ENCODE results near the gene TRIM72.
"Not testable (repeated sequence)": the region's sequence is repeated elsewhere in the genome, so short reads cannot be mapped to it uniquely, and the experiment has no call there.

The TRIM72 gene

GRCh38 chr16:31213877-31214707 lies at the start of gene TRIM72:
TSS of gene TRIM72 (plus strand) at chr16:31214119. CDS start at chr16:31214739, 620 bp downstream.
- H3K9ac ChIP-seq (ENCODE audit: insufficient read length): no peak within 1 kb of the TSS
- H3K9me3 ChIP-seq (ENCODE audit: low read depth, low read length): no peaks in the 10 kb centered on the region
- DNase-seq (ENCODE audit: low read depth, low spot score): no peak
- TF ChIP-seq FOXP2 (optimal IDR thresholded peaks at IDR 0.05; ENCODE audit: control extremely low read depth, extremely low read length, insufficient read depth) (no peak), EZH2 (IDR thresholded peaks at IDR 0.05) (no peak), POLR2AphosphoS5 (IDR thresholded peaks at IDR 0.05; ENCODE audit: borderline replicate concordance, low read depth, low read length) (no peak)
- no peaks in the 10 kb centered on the region for H3K36me3 ChIP-seq (ENCODE audit: insufficient read depth, low read length)
- H3K27ac ChIP-seq: no peak within 1 kb of the TSS
- no peak within 1 kb of the TSS for H3K4me3 ChIP-seq

- Histone ChIP-seq H3K27ac (no peak overlapping the region), H3K4me3 (no peak overlapping the region), H3K9me3 (ENCODE audit: low read depth, low read length) (no peaks in the 10 kb centered on the region), H3K36me3 (ENCODE audit: insufficient read depth, low read length) (no peaks in the 10 kb centered on the region), H3K9ac (ENCODE audit: insufficient read length) (no peak overlapping the region)
- no peak for DNase-seq (ENCODE audit: low read depth, low spot score)
- TF ChIP-seq EZH2 (IDR thresholded peaks at IDR 0.05): no peak
- no peak for TF ChIP-seq FOXP2 (optimal IDR thresholded peaks at IDR 0.05; ENCODE audit: control extremely low read depth, extremely low read length, insufficient read depth)
- TF ChIP-seq POLR2AphosphoS5 (IDR thresholded peaks at IDR 0.05; ENCODE audit: borderline replicate concordance, low read depth, low read length): no peak
Observed at GRCh38 chr16:31167315-31167714, 46.6 kb upstream of the TRIM72 start.

GRCh38 chr16:31168848-31169247 lies 45.1 kb upstream of the TRIM72 start:
- no peak overlapping the region for H3K27ac ChIP-seq
- H3K36me3 ChIP-seq (ENCODE audit: insufficient read depth, low read length): no peaks in the 10 kb centered on the region
- DNase-seq (ENCODE audit: low read depth, low spot score): no peak
- TF ChIP-seq FOXP2 (optimal IDR thresholded peaks at IDR 0.05; ENCODE audit: control extremely low read depth, extremely low read length, insufficient read depth): no peak
- no peak for TF ChIP-seq POLR2AphosphoS5 (IDR thresholded peaks at IDR 0.05; ENCODE audit: borderline replicate concordance, low read depth, low read length)
- TF ChIP-seq EZH2 (IDR thresholded peaks at IDR 0.05): no peak
- H3K9me3 ChIP-seq (ENCODE audit: low read depth, low read length): no peaks in the 10 kb centered on the region
- H3K9ac ChIP-seq (ENCODE audit: insufficient read length): no peak overlapping the region
- H3K4me3 ChIP-seq: no peak overlapping the region

GRCh38 chr16:31170048-31170447 lies 43.9 kb upstream of the TRIM72 start:
- H3K36me3 ChIP-seq (ENCODE audit: insufficient read depth, low read length); DNase-seq (ENCODE audit: low read depth, low spot score); H3K27ac ChIP-seq; H3K4me3 ChIP-seq; H3K9ac ChIP-seq (ENCODE audit: insufficient read length); H3K9me3 ChIP-seq (ENCODE audit: low read depth, low read length): not testable (repeated sequence)

GRCh38 chr16:31177136-31177535 lies 36.8 kb upstream of the TRIM72 start:
- no peaks in the 10 kb centered on the region for H3K9me3 ChIP-seq (ENCODE audit: low read depth, low read length)
- TF ChIP-seq FOXP2 (optimal IDR thresholded peaks at IDR 0.05; ENCODE audit: control extremely low read depth, extremely low read length, insufficient read depth) (no peak), EZH2 (IDR thresholded peaks at IDR 0.05) (no peak), POLR2AphosphoS5 (IDR thresholded peaks at IDR 0.05; ENCODE audit: borderline replicate concordance, low read depth, low read length) (no peak)
- no peak overlapping the region for H3K27ac ChIP-seq
- peaks cover 14% of the 10 kb centered on the region for H3K36me3 ChIP-seq (ENCODE audit: insufficient read depth, low read length)
- no peak for DNase-seq (ENCODE audit: low read depth, low spot score)
- no peak overlapping the region for H3K4me3 ChIP-seq
- H3K9ac ChIP-seq (ENCODE audit: insufficient read length): no peak overlapping the region

GRCh38 chr16:31179219-31179746 lies 34.6 kb upstream of the TRIM72 start:
- H3K9me3 ChIP-seq (ENCODE audit: low read depth, low read length): no peaks in the 10 kb centered on the region
- peak overlapping the region; percentile 99 for H3K9ac ChIP-seq (ENCODE audit: insufficient read length)
- DNase-seq (ENCODE audit: low read depth, low spot score): no peak
- peak overlapping the region; percentile 90 for H3K4me3 ChIP-seq
- peaks cover 36% of the 10 kb centered on the region for H3K36me3 ChIP-seq (ENCODE audit: insufficient read depth, low read length)
- TF ChIP-seq EZH2 (IDR thresholded peaks at IDR 0.05): no peak
- no peak for TF ChIP-seq POLR2AphosphoS5 (IDR thresholded peaks at IDR 0.05; ENCODE audit: borderline replicate concordance, low read depth, low read length)
- no peak for TF ChIP-seq FOXP2 (optimal IDR thresholded peaks at IDR 0.05; ENCODE audit: control extremely low read depth, extremely low read length, insufficient read depth)
- H3K27ac ChIP-seq: peak overlapping the region; percentile 97

GRCh38 chr16:31179747-31180459 lies 34.0 kb upstream of the TRIM72 start, which contains the start of gene FUS:
TSS of gene FUS (plus strand) at chr16:31180139. CDS start at chr16:31180215, 76 bp downstream.
- no peaks in the 10 kb centered on the region for H3K9me3 ChIP-seq (ENCODE audit: low read depth, low read length)
- DNase-seq (ENCODE audit: low read depth, low spot score): peak; percentile 58
- peak within 1 kb of the TSS; percentile 99 for H3K9ac ChIP-seq (ENCODE audit: insufficient read length)
- peaks cover 42% of the 10 kb centered on the region for H3K36me3 ChIP-seq (ENCODE audit: insufficient read depth, low read length)
- H3K4me3 ChIP-seq: peak within 1 kb of the TSS; percentile 90
- TF ChIP-seq POLR2AphosphoS5 (IDR thresholded peaks at IDR 0.05; ENCODE audit: borderline replicate concordance, low read depth, low read length) (peak; percentile 99), FOXP2 (optimal IDR thresholded peaks at IDR 0.05; ENCODE audit: control extremely low read depth, extremely low read length, insufficient read depth) (peak; percentile 89), EZH2 (IDR thresholded peaks at IDR 0.05) (no peak)
- H3K27ac ChIP-seq: peak within 1 kb of the TSS; percentile 97

GRCh38 chr16:31181102-31181830 lies 32.7 kb upstream of the TRIM72 start:
- no peaks in the 10 kb centered on the region for H3K9me3 ChIP-seq (ENCODE audit: low read depth, low read length)
- no peak for DNase-seq (ENCODE audit: low read depth, low spot score)
- no peak for TF ChIP-seq FOXP2 (optimal IDR thresholded peaks at IDR 0.05; ENCODE audit: control extremely low read depth, extremely low read length, insufficient read depth)
- no peak for TF ChIP-seq POLR2AphosphoS5 (IDR thresholded peaks at IDR 0.05; ENCODE audit: borderline replicate concordance, low read depth, low read length)
- TF ChIP-seq EZH2 (IDR thresholded peaks at IDR 0.05): no peak
- peak overlapping the region; percentile 90 for H3K4me3 ChIP-seq
- H3K27ac ChIP-seq: peak overlapping the region; percentile 97; the same call in 1 of the 2 replicates
- H3K36me3 ChIP-seq (ENCODE audit: insufficient read depth, low read length): peaks cover 56% of the 10 kb centered on the region
- peak overlapping the region; percentile 99 for H3K9ac ChIP-seq (ENCODE audit: insufficient read length)
